ENCODE measurements around the gene BPIFB1.

DNA sequence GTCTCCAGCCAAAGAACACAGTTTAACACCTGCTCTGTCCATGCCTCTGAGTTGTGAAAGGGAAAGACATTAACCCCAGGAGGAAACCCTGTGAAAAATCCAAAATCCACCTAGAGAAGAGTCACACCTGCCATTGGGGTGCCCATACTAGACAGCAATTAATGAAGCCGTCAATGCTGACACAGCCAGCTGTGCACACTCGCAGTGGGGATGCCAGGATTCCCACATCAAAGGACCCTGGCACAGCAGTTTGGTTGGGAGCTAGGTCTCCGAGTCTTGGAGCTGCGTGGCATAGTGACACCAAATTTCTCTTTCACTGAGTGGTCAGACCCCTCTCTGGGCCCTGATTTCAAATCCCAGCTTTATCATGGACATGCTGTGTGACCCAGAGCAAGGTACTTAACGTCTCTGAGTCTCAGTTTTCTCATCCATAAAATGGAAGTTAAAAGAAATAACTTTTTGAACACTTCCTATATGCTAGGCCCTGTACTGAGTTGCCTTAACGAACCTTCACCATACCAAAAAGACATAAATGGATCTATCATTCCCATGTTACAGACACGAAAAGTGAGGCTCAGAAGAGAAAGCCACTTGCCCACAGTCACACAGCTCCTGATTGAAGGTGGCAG, 30.8 kb downstream of the BPIFB1 start:
- TF ChIP-seq, protein P1, sequence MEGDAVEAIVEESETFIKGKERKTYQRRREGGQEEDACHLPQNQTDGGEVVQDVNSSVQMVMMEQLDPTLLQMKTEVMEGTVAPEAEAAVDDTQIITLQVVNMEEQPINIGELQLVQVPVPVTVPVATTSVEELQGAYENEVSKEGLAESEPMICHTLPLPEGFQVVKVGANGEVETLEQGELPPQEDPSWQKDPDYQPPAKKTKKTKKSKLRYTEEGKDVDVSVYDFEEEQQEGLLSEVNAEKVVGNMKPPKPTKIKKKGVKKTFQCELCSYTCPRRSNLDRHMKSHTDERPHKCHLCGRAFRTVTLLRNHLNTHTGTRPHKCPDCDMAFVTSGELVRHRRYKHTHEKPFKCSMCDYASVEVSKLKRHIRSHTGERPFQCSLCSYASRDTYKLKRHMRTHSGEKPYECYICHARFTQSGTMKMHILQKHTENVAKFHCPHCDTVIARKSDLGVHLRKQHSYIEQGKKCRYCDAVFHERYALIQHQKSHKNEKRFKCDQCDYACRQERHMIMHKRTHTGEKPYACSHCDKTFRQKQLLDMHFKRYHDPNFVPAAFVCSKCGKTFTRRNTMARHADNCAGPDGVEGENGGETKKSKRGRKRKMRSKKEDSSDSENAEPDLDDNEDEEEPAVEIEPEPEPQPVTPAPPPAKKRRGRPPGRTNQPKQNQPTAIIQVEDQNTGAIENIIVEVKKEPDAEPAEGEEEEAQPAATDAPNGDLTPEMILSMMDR (IDR thresholded peaks at IDR 0.05) = no peak
- no peak for TF ChIP-seq POLR2A (IDR thresholded peaks at IDR 0.05)
